ENCODE data around the gene DNMBP.

- TF ChIP-seq ATF2 (CRISPR knock-in tag; IDR thresholded peaks at IDR 0.05; ENCODE audit: borderline replicate concordance, low read depth) (no peak), ESRRA (CRISPR knock-in tag; IDR thresholded peaks at IDR 0.05; ENCODE audit: borderline replicate concordance) (no peak), CBFB (CRISPR knock-in tag; IDR thresholded peaks at IDR 0.05; ENCODE audit: low read depth) (no peak), ELF4 (CRISPR knock-in tag; IDR thresholded peaks at IDR 0.05; ENCODE audit: low read depth) (no peak), CTCF (IDR thresholded peaks at IDR 0.05) (no peak)
These were observed 4.5 kb upstream of the DNMBP start for GRCh38 chr10:100014071-100014762.
